H1 (cell line): ENCODE measurements around the gene PRAMEF5.
"Not testable (repeated sequence)": the region's sequence is repeated elsewhere in the genome, so short reads cannot be mapped to it uniquely, and the experiment has no call there.

Source experiments
- EGR1 ChIP-seq: IDR thresholded peaks from 2 replicates; pipeline ENCODE4 v1.6.1; 2011; ENCODE audit warnings: low read depth, low read length, borderline replicate concordance
- EZH2 ChIP-seq: fragments of 200-600 bp; sonication (generic); IDR thresholded peaks from 2 replicates; pipeline ENCODE4 v1.7.1; 2012; ENCODE audit warnings: low read depth, mild to moderate bottlenecking, moderate library complexity, low read length, inconsistent platforms; ENCODE audit not compliant: severe bottlenecking
- GABPA ChIP-seq: IDR thresholded peaks from 2 replicates; pipeline ENCODE4 v1.6.1; 2011; ENCODE audit warnings: mild to moderate bottlenecking, low read length, moderate library complexity, borderline replicate concordance; ENCODE audit not compliant: insufficient read depth
- PHF8 ChIP-seq: fragments of 200-600 bp; sonication (generic); conservative IDR thresholded peaks from 2 replicates; pipeline ENCODE4 v1.7.1; 2012; ENCODE audit warnings: low read depth, mild to moderate bottlenecking, inconsistent platforms, low read length, moderate library complexity
- TF ChIP-seq, protein P1 (sequence below), 3 experiments: IDR thresholded peaks; 1 replicate in 2 of 3; 2 replicates in 1 of 3; pipeline versions ENCODE4 v1.5.1 to v1.6.1; 2011; ENCODE audit warnings: low read length in 3 of 3, mild to moderate bottlenecking in 3 of 3, inconsistent platforms in 2 of 3, low read depth in 1 of 3, moderate library complexity in 1 of 3; ENCODE audit not compliant: insufficient read depth in 1 of 3; ENCODE audit errors: control extremely low read depth in 1 of 3

DNA sequence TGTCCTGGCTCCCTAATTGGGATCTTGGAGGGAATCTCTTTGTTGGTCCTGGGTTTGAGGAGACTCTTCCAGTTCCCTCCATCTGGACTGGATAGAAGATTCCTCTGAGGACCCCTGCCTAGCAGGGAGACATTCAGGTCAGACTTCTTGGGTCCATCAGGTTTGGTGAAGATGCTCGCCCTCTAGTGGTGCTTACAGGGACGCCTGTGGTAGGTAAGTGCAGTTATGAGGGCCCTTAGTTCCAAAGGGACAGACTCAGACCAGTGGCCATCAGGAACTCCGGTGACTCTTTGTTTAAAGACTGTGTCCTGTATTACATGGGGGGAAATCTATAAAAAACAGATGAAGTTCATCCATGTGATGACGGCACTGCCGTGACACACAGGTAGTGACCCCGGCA lies 23.0 kb downstream of the PRAMEF5 start:
- TF ChIP-seq PHF8, EZH2, EGR1, GABPA: not testable (repeated sequence)
- TF ChIP-seq, protein P1, sequence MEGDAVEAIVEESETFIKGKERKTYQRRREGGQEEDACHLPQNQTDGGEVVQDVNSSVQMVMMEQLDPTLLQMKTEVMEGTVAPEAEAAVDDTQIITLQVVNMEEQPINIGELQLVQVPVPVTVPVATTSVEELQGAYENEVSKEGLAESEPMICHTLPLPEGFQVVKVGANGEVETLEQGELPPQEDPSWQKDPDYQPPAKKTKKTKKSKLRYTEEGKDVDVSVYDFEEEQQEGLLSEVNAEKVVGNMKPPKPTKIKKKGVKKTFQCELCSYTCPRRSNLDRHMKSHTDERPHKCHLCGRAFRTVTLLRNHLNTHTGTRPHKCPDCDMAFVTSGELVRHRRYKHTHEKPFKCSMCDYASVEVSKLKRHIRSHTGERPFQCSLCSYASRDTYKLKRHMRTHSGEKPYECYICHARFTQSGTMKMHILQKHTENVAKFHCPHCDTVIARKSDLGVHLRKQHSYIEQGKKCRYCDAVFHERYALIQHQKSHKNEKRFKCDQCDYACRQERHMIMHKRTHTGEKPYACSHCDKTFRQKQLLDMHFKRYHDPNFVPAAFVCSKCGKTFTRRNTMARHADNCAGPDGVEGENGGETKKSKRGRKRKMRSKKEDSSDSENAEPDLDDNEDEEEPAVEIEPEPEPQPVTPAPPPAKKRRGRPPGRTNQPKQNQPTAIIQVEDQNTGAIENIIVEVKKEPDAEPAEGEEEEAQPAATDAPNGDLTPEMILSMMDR (IDR thresholded peaks at IDR 0.05; ENCODE audit: control extremely low read depth in 1 of 3, insufficient read depth in 1 of 3, low read depth in 1 of 3, low read length in 3 of 3), result not testable (repeated sequence)
